H1 (cell line): ENCODE results near the gene PTGER3.

Experiments
- CBX8 ChIP-seq: fragments of 300-800, 300-1000 bp; sonication (generic); IDR thresholded peaks from 2 replicates; pipeline ENCODE4 v1.7.1; 2016; ENCODE audit warnings: low read depth, low read length, borderline replicate concordance
- CHD2 ChIP-seq: IDR thresholded peaks from 2 replicates; pipeline ENCODE4 v1.6.1; 2012; ENCODE audit warnings: low read length, improper control_type of control experiment
- CTCF ChIP-seq, 3 experiments: IDR thresholded peaks; 1 replicate in 2 of 3; 2 replicates in 1 of 3; pipeline versions ENCODE4 v1.5.1 to v1.6.1; 2011; ENCODE audit warnings: low read length in 3 of 3, mild to moderate bottlenecking in 3 of 3, inconsistent platforms in 2 of 3, low read depth in 1 of 3, moderate library complexity in 1 of 3; ENCODE audit not compliant: insufficient read depth in 1 of 3; ENCODE audit errors: control extremely low read depth in 1 of 3
- POLR2A ChIP-seq, 2 experiments: IDR thresholded peaks; 1 replicate in 1 of 2; 2 replicates in 1 of 2; pipeline ENCODE4 v1.6.1; 2011; ENCODE audit warnings: low read depth in 2 of 2, low read length in 2 of 2, mild to moderate bottlenecking in 2 of 2; ENCODE audit errors: control extremely low read depth in 1 of 2
- SP1 ChIP-seq: IDR thresholded peaks from 2 replicates; pipeline ENCODE4 v1.6.1; 2011; ENCODE audit warnings: low read depth, low read length
- TF ChIP-seq, protein P1 (sequence below): IDR thresholded peaks from 2 replicates; pipeline ENCODE4 v1.6.1; 2011; ENCODE audit warnings: low read length, improper control_type of control experiment

DNA sequence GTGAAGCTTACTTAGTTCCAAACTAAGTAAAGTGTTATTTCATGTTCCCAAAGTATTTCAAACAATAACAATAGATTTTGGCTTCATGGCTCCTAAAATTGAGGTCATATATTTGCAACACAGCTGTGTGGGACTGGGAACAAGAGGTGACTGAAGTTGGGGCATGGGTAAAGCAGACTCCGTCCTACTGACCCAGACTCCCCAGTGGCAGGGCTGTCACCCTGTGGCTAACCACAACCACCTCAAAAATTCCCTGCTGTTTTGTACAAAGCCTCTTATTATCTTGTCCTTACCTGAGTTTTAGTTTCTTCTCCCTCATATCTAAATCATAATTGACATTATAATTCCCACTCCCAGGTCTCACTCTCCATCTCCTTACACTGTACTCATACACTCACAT lies 117.6 kb downstream of the PTGER3 start:
- TF ChIP-seq, protein P1, sequence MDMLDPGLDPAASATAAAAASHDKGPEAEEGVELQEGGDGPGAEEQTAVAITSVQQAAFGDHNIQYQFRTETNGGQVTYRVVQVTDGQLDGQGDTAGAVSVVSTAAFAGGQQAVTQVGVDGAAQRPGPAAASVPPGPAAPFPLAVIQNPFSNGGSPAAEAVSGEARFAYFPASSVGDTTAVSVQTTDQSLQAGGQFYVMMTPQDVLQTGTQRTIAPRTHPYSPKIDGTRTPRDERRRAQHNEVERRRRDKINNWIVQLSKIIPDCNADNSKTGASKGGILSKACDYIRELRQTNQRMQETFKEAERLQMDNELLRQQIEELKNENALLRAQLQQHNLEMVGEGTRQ = no peak
- no peak for TF ChIP-seq CTCF (IDR thresholded peaks at IDR 0.05; ENCODE audit: control extremely low read depth in 1 of 3, insufficient read depth in 1 of 3, low read depth in 1 of 3, low read length in 3 of 3)
- TF ChIP-seq SP1 = no peak
- TF ChIP-seq POLR2A (IDR thresholded peaks at IDR 0.05; ENCODE audit: control extremely low read depth in 1 of 2, low read depth in 2 of 2, low read length in 2 of 2) = no peak
- no peak for TF ChIP-seq CHD2
- TF ChIP-seq CBX8 = no peak
